K562 (cell line): ENCODE data around the gene SLC35A2.
"Not testable (repeated sequence)": the region's sequence is repeated elsewhere in the genome, so short reads cannot be mapped to it uniquely, and the experiment has no call there.

Experiments used
- ASH1L ChIP-seq: fragments of 450-650 bp; IDR thresholded peaks from 2 replicates; pipeline ENCODE4 v1.6.1; 2018; ENCODE audit warnings: borderline replicate concordance, mild to moderate bottlenecking, low read depth; ENCODE audit not compliant: partially characterized antibody
- CTCF ChIP-seq, 3 experiments: IDR thresholded peaks in 2 of 3; conservative IDR thresholded peaks in 1 of 3; 2 replicates each; pipeline ENCODE4 v1.5.1; 2011 to 2012; ENCODE audit warnings: low read length in 3 of 3, mild to moderate bottlenecking in 3 of 3, control low read depth in 2 of 3, improper control_type of control experiment in 1 of 3, inconsistent platforms in 1 of 3, low read depth in 1 of 3, mixed read lengths in 1 of 3, moderate library complexity in 1 of 3; ENCODE audit not compliant: insufficient read depth in 2 of 3
- ZKSCAN8 ChIP-seq: fragments of 200-800 bp; sonication (Bioruptor generic); IDR thresholded peaks from 2 replicates; pipeline ENCODE4 v1.6.1; 2016; ENCODE audit warnings: missing genetic modification characterization, missing compliant biosample characterization
- TF ChIP-seq, protein P1 (sequence below): IDR thresholded peaks from 2 replicates; pipeline ENCODE4 v1.6.1; 2012; ENCODE audit warnings: low read depth, low read length, improper control_type of control experiment, borderline replicate concordance
- TF ChIP-seq, protein P2 (sequence below), 2 experiments: IDR thresholded peaks; 2 replicates each; pipeline ENCODE4 v1.6.1; 2012; ENCODE audit warnings: improper control_type of control experiment in 2 of 2, low read depth in 2 of 2, low read length in 2 of 2, borderline replicate concordance in 1 of 2

GRCh38 chrX:48853494-48853893, 58.0 kb downstream of the SLC35A2 start:
- TF ChIP-seq, protein P1, sequence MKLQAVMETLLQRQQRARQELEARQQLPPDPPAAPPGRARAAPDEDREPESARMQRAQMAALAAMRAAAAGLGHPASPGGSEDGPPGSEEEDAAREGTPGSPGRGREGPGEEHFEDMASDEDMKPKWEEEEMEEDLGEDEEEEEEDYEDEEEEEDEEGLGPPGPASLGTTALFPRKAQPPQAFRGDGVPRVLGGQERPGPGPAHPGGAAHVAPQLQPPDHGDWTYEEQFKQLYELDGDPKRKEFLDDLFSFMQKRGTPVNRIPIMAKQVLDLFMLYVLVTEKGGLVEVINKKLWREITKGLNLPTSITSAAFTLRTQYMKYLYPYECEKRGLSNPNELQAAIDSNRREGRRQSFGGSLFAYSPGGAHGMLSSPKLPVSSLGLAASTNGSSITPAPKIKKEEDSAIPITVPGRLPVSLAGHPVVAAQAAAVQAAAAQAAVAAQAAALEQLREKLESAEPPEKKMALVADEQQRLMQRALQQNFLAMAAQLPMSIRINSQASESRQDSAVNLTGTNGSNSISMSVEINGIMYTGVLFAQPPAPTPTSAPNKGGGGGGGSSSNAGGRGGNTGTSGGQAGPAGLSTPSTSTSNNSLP: not testable (repeated sequence)
- TF ChIP-seq ZKSCAN8 (CRISPR knock-in tag); CTCF (IDR thresholded peaks at IDR 0.05 in 2 of 3, conservative IDR thresholded peaks at IDR 0.05 in 1 of 3; ENCODE audit: insufficient read depth in 2 of 3, low read depth in 1 of 3, low read length in 3 of 3); ASH1L: not testable (repeated sequence)
- TF ChIP-seq, protein P2, sequence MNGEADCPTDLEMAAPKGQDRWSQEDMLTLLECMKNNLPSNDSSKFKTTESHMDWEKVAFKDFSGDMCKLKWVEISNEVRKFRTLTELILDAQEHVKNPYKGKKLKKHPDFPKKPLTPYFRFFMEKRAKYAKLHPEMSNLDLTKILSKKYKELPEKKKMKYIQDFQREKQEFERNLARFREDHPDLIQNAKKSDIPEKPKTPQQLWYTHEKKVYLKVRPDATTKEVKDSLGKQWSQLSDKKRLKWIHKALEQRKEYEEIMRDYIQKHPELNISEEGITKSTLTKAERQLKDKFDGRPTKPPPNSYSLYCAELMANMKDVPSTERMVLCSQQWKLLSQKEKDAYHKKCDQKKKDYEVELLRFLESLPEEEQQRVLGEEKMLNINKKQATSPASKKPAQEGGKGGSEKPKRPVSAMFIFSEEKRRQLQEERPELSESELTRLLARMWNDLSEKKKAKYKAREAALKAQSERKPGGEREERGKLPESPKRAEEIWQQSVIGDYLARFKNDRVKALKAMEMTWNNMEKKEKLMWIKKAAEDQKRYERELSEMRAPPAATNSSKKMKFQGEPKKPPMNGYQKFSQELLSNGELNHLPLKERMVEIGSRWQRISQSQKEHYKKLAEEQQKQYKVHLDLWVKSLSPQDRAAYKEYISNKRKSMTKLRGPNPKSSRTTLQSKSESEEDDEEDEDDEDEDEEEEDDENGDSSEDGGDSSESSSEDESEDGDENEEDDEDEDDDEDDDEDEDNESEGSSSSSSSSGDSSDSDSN (IDR thresholded peaks at IDR 0.05; ENCODE audit: borderline replicate concordance in 1 of 2, low read depth in 2 of 2, low read length in 2 of 2): not testable (repeated sequence)
